Measurements from ENCODE around the gene CNTNAP5. TPM values are rescaled to one million over a fixed set of nuclear protein-coding genes. Genes with fewer than 3 reads are reported as not detected.

The CNTNAP5 gene
- total and polyA plus RNA-seq, 2 of the 8 experiments (the other 6 are each of a cell fraction or from before 2014, with no cell fraction given) = 0.11 to 0.76 TPM

- TF ChIP-seq CHD7 (IDR thresholded peaks at IDR 0.05; ENCODE audit: insufficient replicate concordance, low read length) = no peak
- no peak for TF ChIP-seq RFX5 (IDR thresholded peaks at IDR 0.05; ENCODE audit: borderline replicate concordance, low read depth, low read length)
- TF ChIP-seq TCF12 (IDR thresholded peaks at IDR 0.05; ENCODE audit: low read depth, low read length) = no peak
- no peak for TF ChIP-seq CHD1 (IDR thresholded peaks at IDR 0.05; ENCODE audit: low read depth, low read length)
- TF ChIP-seq ATF2 (IDR thresholded peaks at IDR 0.05; ENCODE audit: low read length) = no peak
- TF ChIP-seq BACH1 (IDR thresholded peaks at IDR 0.05; ENCODE audit: low read length) = no peak
- TF ChIP-seq SRF (IDR thresholded peaks at IDR 0.05; ENCODE audit: low read depth, low read length) = no peak
- TF ChIP-seq SP2 (IDR thresholded peaks at IDR 0.05; ENCODE audit: low read length) = no peak
- no peak for TF ChIP-seq CBX5 (IDR thresholded peaks at IDR 0.05; ENCODE audit: low read depth, low read length)
- no peak for TF ChIP-seq ZNF274 (IDR thresholded peaks at IDR 0.05; ENCODE audit: borderline replicate concordance, extremely low read depth, low read length)
- no peak for TF ChIP-seq SIN3A (conservative IDR thresholded peaks at IDR 0.05 in 1 of 2, IDR thresholded peaks at IDR 0.05 in 1 of 2; ENCODE audit: low read depth in 1 of 2, low read length in 2 of 2)
These were observed 264.0 kb downstream of the CNTNAP5 start (continued) for GRCh38 chr2:124289060-124289459.

All from H1 (cell line).